Esophagus mucosa (tissue), 1 donor: Measurements from ENCODE around the gene PTH. TPM values are rescaled to one million over a fixed set of nuclear protein-coding genes. Genes with fewer than 3 reads are reported as not detected.
A peak's percentile ranks its signal among the peaks of the same experiment; 100 is the strongest.

Source experiments
- ATAC-seq: fragments of 200-7000 bp; cut with Tn5 transposase; one replicate; pipeline ENCODE4 v1.9.1; 2020
- total RNA-seq: library from RNA; stranded (reverse); gene quantifications from one replicate; pipeline ENCODE4 v1.2.4, GENCODE V29; 2023
- donor health status: DM: yes; HTN: yes; CAD: no.

The PTH gene
- total RNA-seq, result not detected

- no peak for ATAC-seq
Observed at GRCh38 chr11:13495929-13496328, at the start of gene PTH. TSS of gene PTH (minus strand) at chr11:13495997. CDS start at chr11:13492855, 3,142 bp downstream.

- ATAC-seq, result no peak
Observed at GRCh38 chr11:13538044-13538443, 42.2 kb upstream of the PTH start.

- no peak for ATAC-seq
Observed at GRCh38 chr11:13535819-13536218, 40.0 kb upstream of the PTH start.

DNA sequence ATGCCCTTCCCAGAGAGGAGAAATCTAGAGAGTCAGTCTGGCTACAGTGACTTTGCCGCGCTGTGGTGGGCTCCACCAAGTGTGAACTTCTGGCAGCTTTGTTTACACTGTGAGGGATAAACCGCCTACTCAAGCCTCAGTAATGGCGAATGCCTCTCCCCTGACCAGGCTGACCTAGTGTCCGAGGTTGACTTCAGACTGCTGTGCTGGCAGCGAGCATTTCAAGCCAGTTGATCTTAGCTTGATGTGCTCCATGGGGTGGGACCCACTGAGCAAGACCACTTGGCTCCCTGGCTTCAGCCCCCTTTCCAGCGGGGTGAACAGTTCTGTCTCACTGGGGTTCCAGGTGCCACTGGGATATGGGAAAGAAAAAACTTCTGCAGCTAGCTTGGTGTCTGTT lies 38.6 kb upstream of the PTH start:
- ATAC-seq, result no peak

GRCh38 chr11:13525257-13525656 lies 29.5 kb upstream of the PTH start:
- ATAC-seq, result no peak

DNA sequence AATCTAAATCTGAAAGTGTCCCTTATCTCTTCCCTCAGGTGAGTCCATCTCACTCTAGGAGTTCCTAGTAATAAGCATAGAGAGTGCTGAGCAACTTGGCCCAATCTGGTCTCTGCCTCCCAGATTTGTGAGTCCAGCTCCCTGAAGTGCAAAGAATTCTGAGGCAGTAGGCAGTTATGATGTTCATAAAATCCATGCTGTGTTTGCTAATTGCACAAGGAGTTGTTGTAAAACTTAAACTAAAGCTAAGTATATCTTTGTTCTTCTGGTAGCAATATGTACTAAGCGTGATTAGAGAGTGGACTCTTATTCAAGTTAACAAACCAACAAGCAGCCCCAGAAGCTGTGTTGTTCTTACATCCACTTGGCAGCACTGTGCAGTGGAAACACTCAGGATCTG lies 7.6 kb upstream of the PTH start:
- no peak for ATAC-seq

GRCh38 chr11:13502492-13502891 lies 6.7 kb upstream of the PTH start:
- no peak for ATAC-seq

DNA sequence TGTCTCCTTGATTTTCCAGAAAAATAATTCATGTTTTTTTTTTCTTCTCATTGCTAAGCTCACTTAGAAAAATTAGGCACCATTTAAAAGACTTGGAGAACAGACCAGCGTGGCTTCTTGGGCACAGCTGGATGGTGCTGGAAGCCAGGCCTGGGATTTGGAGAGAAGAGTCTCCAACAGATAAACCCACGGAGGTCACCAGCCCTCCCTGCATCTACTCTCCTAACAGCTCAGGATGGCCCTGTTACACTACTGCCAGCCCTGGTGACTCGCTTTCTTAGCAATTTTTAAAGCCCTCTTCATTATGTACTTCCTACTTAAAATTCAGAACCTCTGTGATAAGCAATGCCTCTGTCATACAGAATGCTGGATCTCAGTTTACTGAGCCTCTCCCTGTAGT lies 1.7 kb downstream of the PTH start:
- ATAC-seq, result no peak

- peak; percentile 32 for ATAC-seq
Observed at GRCh38 chr11:13487661-13488030, 8.2 kb downstream of the PTH start.

GRCh38 chr11:13486926-13487660 lies 8.7 kb downstream of the PTH start:
- peak; percentile 73 for ATAC-seq

DNA sequence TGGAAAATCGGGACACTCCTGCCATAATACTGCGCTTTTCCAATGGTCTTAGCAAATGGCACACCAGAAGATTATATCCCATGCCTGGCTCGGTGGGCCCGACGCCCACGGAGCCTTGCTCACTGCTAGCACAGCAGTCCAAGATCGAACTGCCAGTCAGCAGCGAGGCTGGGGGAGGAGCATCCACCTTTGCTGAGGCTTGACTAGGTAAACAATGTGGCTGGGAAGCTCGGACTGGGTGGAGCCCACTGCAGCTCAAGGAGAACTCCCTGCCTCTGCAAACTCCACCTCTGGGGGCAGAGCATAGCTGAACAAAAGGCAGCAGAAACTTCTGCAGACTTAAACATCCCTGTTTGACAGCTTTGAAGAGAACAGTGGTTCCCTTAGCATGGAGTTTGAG lies 15.6 kb downstream of the PTH start:
- peak; percentile 49 for ATAC-seq

DNA sequence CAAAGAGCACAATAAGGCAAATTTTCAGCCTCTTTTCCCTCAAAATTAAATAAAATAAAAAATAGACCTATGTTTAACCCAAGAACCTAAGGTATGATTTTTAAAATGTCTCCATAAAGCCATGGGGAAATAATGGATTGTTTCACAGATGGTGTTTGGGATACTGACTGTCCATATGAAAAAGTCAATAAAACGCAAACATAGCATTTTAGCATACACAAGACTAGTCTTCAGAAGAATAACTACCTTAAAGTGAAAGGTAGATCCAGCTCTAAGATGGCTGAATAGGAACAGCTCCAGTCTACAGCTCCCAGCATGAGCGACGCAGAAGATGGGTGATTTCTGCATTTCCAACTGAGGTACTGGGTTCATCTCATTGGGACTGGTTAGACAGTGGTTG lies 16.1 kb downstream of the PTH start:
- ATAC-seq, result no peak

GRCh38 chr11:13475091-13475490 lies 20.7 kb downstream of the PTH start:
- no peak for ATAC-seq

- ATAC-seq, result no peak
Observed at GRCh38 chr11:13473013-13473722, 22.6 kb downstream of the PTH start.

DNA sequence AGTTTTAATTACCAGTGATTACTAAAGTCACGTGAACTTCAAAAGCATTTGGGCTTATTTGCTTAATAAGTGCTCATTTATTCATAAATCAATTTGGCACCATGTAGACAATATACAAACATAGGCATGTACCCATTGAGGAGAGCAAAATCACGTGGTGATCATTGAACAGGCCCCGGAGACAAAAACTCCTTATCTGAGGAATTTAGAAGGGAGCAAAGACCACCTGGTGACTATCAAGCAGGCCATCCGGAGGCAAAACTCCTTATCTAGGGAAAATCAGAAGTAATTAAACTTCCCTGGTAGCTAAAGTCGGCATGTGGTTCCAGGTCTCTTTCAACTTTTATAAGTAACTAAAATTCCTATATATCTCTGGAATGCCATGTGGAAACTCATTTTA lies 27.0 kb downstream of the PTH start:
- ATAC-seq, result no peak

- no peak for ATAC-seq
Observed at GRCh38 chr11:13465909-13466371, 29.9 kb downstream of the PTH start.

- no peak for ATAC-seq
Observed at GRCh38 chr11:13463779-13464290, 32.0 kb downstream of the PTH start.

DNA sequence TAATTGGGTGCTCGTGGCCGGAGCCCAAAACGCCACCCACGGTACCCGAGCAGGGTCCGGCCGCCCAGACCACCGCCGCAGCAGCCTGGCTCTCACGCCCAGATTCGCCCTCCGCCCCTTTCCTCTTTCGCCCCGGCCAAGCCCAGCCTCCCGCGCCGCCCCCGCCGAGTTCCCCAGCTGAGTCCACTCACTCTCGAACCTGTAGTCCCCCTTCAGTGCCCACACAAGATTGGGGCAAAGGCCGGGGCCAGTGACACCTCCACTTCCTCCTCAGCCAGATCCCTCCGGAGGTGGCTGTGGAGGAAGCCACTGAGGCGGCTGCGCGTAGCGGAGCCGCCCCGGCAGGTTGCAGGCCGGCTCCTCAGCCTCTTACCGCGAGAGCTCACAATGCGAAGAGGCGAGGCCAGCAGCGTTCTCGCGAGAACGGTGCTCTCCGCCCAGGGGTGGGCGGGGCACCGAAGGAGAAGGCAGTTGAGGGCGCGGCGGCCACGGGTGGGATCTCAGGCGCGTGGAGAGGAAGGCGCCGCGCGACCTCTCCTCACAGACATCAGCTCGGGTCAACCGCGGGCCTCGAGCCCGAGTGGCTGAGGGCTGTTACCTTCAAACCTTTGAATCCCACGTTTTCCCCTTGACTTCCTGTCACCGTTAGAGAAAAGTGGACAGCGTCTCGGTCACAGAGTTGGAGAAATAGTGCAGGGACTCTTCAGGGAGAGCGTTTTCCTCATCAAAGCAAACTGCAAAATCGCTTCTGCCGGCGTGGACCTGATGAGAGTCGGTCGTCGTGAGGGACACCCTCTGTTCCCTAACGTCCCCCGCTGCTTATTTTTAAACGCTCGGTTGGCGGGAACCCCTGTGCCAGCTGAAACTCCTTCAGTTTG lies 32.7 kb downstream of the PTH start, which contains the start of gene BTBD10:
BTBD10 (minus strand) TSS at position 322 of the 878 bp plus-strand sequence. CDS start 18,098 bp downstream, outside the sequence.
- ATAC-seq, result peak; percentile 99

- ATAC-seq, result peak; percentile 75
Observed at GRCh38 chr11:13462311-13462900, 33.4 kb downstream of the PTH start.

- no peak for ATAC-seq
Observed at GRCh38 chr11:13461291-13461690, 34.5 kb downstream of the PTH start.

DNA sequence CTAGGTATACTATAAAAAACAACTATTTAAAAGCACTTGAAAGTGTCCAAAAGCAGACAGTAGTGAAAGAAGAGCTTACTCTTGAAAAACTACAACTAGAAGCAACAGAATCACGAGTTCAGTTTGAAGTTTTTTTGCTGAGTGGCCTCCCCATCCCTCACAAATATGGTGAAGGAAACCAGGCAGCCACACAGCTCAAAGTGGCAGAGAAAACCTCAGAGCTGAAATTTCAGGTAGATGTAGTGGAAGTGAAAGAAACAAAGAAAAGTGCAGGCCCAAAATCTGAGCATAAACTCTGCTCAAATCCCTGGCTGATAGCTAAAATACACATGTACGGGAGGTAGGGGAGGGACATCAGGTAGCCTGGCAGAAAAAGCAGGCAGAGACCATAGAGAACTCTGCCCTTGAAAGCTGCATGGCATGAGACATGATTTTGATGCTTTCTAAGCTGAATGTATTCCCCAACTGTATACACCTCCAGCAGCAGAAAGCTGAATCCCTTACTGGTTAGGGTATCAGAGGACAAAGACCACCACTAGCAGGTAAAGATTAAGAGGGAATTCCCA lies 44.9 kb downstream of the PTH start:
- ATAC-seq, result no peak

- ATAC-seq, result peak; percentile 15
Observed at GRCh38 chr11:13449522-13449921, 46.3 kb downstream of the PTH start.
